Keratinocyte (primary cell): ENCODE results near the gene LAMA2. TPM values are rescaled to one million over a fixed set of nuclear protein-coding genes. Genes with fewer than 3 reads are reported as not detected.
A peak's percentile ranks its signal among the peaks of the same experiment; 100 is the strongest.

Experiments used
- DNase-seq: peaks from one replicate; pipeline ENCODE4 v3.0.0-alpha.2; 2011; ENCODE audit warnings: low read depth, missing footprints, low spot score
- FAIRE-seq: peaks from 2 replicates; lab custom pipeline; 2011; peaks lifted over from hg19 to GRCh38; lab: Jason Lieb, UNC
- H2AFZ ChIP-seq: 2 replicates; pipeline ENCODE4 v1.6.0; 2012; ENCODE audit warnings: low read length, control low read depth, inconsistent platforms; ENCODE audit not compliant: control insufficient read depth
- H3K27ac ChIP-seq: 2 replicates; pipeline ENCODE4 v1.5.1; 2011; ENCODE audit warnings: low read length; ENCODE audit not compliant: control insufficient read depth, insufficient read depth
- H3K27me3 ChIP-seq: 3 replicates; pipeline ENCODE4 v1.6.0; 2011; ENCODE audit warnings: low read length; ENCODE audit not compliant: control insufficient read depth, insufficient read depth; ENCODE audit errors: extremely low read depth
- H3K36me3 ChIP-seq, 2 experiments: 2 replicates in 1 of 2; 3 replicates in 1 of 2; pipeline ENCODE4 v1.5.1; 2011; ENCODE audit warnings: low read length in 2 of 2, mild to moderate bottlenecking in 1 of 2; ENCODE audit not compliant: control insufficient read depth in 2 of 2, insufficient read depth in 2 of 2; ENCODE audit errors: extremely low read depth in 1 of 2
- H3K4me1 ChIP-seq: 3 replicates; pipeline ENCODE4 v1.5.1; 2011; ENCODE audit warnings: low read length; ENCODE audit not compliant: control insufficient read depth, insufficient read depth; ENCODE audit errors: extremely low read depth
- H3K4me2 ChIP-seq: 3 replicates; pipeline ENCODE4 v1.6.0; 2011; ENCODE audit warnings: low read depth, low read length; ENCODE audit not compliant: control insufficient read depth, insufficient read depth; ENCODE audit errors: extremely low read depth
- H3K4me3 ChIP-seq, 3 experiments: fragments of 200-600 bp in 1 of 3; sonication (generic) in 1 of 3; 2 replicates in 2 of 3; 3 replicates in 1 of 3; pipeline ENCODE4 v1.5.1; 2011 to 2016; ENCODE audit warnings: low read length in 3 of 3, mild to moderate bottlenecking in 3 of 3, control low read depth in 2 of 3, inconsistent platforms in 1 of 3, low read depth in 1 of 3, mixed read lengths in 1 of 3, mixed run types in 1 of 3, moderate library complexity in 1 of 3; ENCODE audit not compliant: control insufficient read depth in 2 of 3, insufficient read depth in 2 of 3; ENCODE audit errors: extremely low read depth in 1 of 3
- H3K79me2 ChIP-seq: 2 replicates; pipeline ENCODE4 v1.6.0; 2012; ENCODE audit warnings: low read length; ENCODE audit not compliant: control insufficient read depth, insufficient read depth
- H3K9ac ChIP-seq: 3 replicates; pipeline ENCODE4 v1.6.0; 2011; ENCODE audit warnings: low read length; ENCODE audit not compliant: control insufficient read depth, insufficient read depth; ENCODE audit errors: extremely low read depth
- H3K9me1 ChIP-seq: 3 replicates; pipeline ENCODE4 v1.6.0; 2011; ENCODE audit warnings: low read length; ENCODE audit not compliant: control insufficient read depth, insufficient read depth; ENCODE audit errors: extremely low read depth
- H3K9me3 ChIP-seq: 2 replicates; pipeline ENCODE4 v1.5.1; 2012; ENCODE audit warnings: low read depth, low read length; ENCODE audit not compliant: control insufficient read depth
- H4K20me1 ChIP-seq: 3 replicates; pipeline ENCODE4 v1.6.0; 2011; ENCODE audit warnings: low read length; ENCODE audit not compliant: control insufficient read depth, insufficient read depth; ENCODE audit errors: extremely low read depth
- EZH2 ChIP-seq: IDR thresholded peaks from one replicate; pipeline ENCODE4 v1.6.1; 2012; ENCODE audit warnings: inconsistent platforms, mild to moderate bottlenecking, low read length, moderate library complexity
- dilution Hi-C: fragments of 300-500 bp; cut with MboI; formaldehyde crosslinking; loops from one replicate; pipeline ENCODE4 v1.7.0; 2020; ENCODE audit warnings: low sequenced_read_pairs; ENCODE audit not compliant: extremely low pct_ligation_motif_present
- polyA plus RNA-seq, 5 experiments: library from polyadenylated mRNA; depleted of rRNA in 3 of 5; stranded (reverse) in 3 of 5; stranded (forward) in 1 of 5; unstranded in 1 of 5; fragments of >200 nt; gene quantifications; 1 replicate in 1 of 5; 2 replicates in 3 of 5; 3 replicates in 1 of 5; pipeline versions ENCODE4 v1.2.1 to v1.2.3, GENCODE V29; 2011 to 2012; ENCODE audit warnings: missing spikeins in 2 of 5, low read depth in 1 of 5, low replicate concordance in 1 of 5
- TF ChIP-seq, protein P1 (sequence below), 3 experiments: IDR thresholded peaks in 1 of 3; conservative IDR thresholded peaks in 1 of 3; optimal IDR thresholded peaks in 1 of 3; 2 replicates in 2 of 3; 3 replicates in 1 of 3; pipeline versions ENCODE3 to v1.5.1; 2011; ENCODE audit warnings: low read length in 3 of 3, mild to moderate bottlenecking in 3 of 3, moderate library complexity in 2 of 3, control low read depth in 1 of 3, inconsistent platforms in 1 of 3; ENCODE audit not compliant: insufficient read depth in 2 of 3; ENCODE audit errors: extremely low read depth in 1 of 3

The LAMA2 gene
- polyA plus RNA-seq, 1 donor (not counting 4 experiments of a cell fraction or from before 2014, with no cell fraction given), result 1.4 TPM

DNA sequence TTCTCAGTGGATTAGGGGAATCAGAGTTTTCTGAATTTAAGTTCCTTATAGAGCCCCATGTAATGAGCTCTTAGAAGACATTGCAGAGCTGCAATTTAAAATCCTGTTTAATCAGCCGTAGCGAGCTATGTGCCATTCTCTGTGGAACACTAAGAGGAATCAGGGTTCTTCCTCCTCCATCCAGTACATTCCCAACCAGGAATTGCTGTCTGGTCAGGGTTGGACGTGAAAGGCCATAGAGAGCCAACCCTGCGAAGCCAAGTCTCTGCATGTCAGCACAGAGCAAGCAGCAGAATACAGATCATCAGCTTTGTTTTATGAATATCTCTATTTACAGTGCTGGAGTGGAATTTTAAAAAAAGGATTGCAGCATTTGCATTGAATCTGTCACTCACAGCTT, 366.0 kb downstream of the LAMA2 start:
- Histone ChIP-seq H4K20me1 (no peaks in the 10 kb centered on the region), H3K4me1 (no peaks in the 10 kb centered on the region), H3K4me3 (no peak overlapping the region), H3K9me1 (no peaks in the 10 kb centered on the region), H2AFZ (no peak overlapping the region), H3K36me3 (no peaks in the 10 kb centered on the region), H3K79me2 (no peaks in the 10 kb centered on the region), H3K27ac (no peak overlapping the region), H3K9ac (no peak overlapping the region), H3K4me2 (no peak overlapping the region), H3K9me3 (no peaks in the 10 kb centered on the region), H3K27me3 (peaks cover 2% of the 10 kb centered on the region)
- TF ChIP-seq EZH2, result no peak
- TF ChIP-seq, protein P1, sequence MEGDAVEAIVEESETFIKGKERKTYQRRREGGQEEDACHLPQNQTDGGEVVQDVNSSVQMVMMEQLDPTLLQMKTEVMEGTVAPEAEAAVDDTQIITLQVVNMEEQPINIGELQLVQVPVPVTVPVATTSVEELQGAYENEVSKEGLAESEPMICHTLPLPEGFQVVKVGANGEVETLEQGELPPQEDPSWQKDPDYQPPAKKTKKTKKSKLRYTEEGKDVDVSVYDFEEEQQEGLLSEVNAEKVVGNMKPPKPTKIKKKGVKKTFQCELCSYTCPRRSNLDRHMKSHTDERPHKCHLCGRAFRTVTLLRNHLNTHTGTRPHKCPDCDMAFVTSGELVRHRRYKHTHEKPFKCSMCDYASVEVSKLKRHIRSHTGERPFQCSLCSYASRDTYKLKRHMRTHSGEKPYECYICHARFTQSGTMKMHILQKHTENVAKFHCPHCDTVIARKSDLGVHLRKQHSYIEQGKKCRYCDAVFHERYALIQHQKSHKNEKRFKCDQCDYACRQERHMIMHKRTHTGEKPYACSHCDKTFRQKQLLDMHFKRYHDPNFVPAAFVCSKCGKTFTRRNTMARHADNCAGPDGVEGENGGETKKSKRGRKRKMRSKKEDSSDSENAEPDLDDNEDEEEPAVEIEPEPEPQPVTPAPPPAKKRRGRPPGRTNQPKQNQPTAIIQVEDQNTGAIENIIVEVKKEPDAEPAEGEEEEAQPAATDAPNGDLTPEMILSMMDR (optimal IDR thresholded peaks at IDR 0.05 in 1 of 3, IDR thresholded peaks at IDR 0.05 in 1 of 3, conservative IDR thresholded peaks at IDR 0.05 in 1 of 3; ENCODE audit: extremely low read depth in 1 of 3, insufficient read depth in 2 of 3, low read length in 3 of 3), result no peak
- no peak for DNase-seq
- no peak for FAIRE-seq
- dilution Hi-C loops, result no loop called here

DNA sequence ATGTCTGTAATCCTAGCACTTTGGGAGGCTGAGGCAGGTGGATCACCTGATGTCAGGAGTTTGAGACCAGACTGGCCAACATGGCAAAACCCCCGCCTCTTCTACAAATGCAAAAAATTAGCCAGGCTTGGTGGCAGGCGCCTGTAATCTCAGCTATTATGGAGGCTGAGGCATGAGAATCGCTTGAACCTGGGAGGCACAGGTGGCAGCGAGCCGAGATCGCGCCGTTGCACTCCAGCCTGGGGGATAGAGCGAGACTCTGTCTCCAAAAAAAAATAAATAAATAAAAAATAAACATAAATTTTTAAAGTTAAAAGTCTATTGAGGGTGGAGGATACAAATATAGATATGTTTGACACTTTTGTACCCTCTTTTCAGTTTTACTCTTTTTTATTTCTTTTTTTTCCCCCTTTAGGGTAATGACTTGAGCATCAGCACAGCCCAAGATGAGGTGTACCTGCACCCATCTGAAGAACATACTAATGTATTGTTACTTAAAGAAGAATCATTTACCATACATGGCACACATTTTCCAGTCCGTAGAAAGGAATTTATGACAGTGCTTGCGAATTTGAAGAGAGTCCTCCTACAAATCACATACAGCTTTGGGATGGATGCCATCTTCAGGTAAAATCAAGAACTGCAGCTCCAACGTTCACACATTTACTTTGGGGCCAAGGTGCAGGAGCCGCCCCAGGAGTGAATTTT, 368.9 kb downstream of the LAMA2 start:
- no peaks in the 10 kb centered on the region for H4K20me1 ChIP-seq
- no peaks in the 10 kb centered on the region for H3K9me3 ChIP-seq
- H3K79me2 ChIP-seq, result no peaks in the 10 kb centered on the region
- H3K4me1 ChIP-seq, result no peaks in the 10 kb centered on the region
- H3K27ac ChIP-seq, result no peak overlapping the region
- no peak overlapping the region for H2AFZ ChIP-seq
- H3K9me1 ChIP-seq, result no peaks in the 10 kb centered on the region
- H3K4me2 ChIP-seq, result peak overlapping the region; percentile 54
- FAIRE-seq (peak; percentile 87), DNase-seq (peak; percentile 17)
- dilution Hi-C loops, result loop anchor here (25.0 kb wide), 1 partner anchor 440 kb away; no protein-coding TSS in a partner anchor
- TF ChIP-seq, protein P1 (optimal IDR thresholded peaks at IDR 0.05 in 1 of 3, IDR thresholded peaks at IDR 0.05 in 1 of 3, conservative IDR thresholded peaks at IDR 0.05 in 1 of 3; ENCODE audit: extremely low read depth in 1 of 3, insufficient read depth in 2 of 3, low read length in 3 of 3), result peak; percentile 67 to 85 (median 80)
- TF ChIP-seq EZH2, result no peak
- peaks cover 2% of the 10 kb centered on the region for H3K27me3 ChIP-seq
- no peak overlapping the region for H3K9ac ChIP-seq
- H3K4me3 ChIP-seq, result no peak overlapping the region
- no peaks in the 10 kb centered on the region for H3K36me3 ChIP-seq
